SJSA1 (cell line): ENCODE measurements around the gene SCLT1. TPM values are rescaled to one million over a fixed set of nuclear protein-coding genes. Genes with fewer than 3 reads are reported as not detected.
"Not testable (repeated sequence)": the region's sequence is repeated elsewhere in the genome, so short reads cannot be mapped to it uniquely, and the experiment has no call there.

Source experiments
- DNase-seq, 2 experiments: peaks; one replicate each; pipeline ENCODE4 v3.0.0-alpha.2; 2015 to 2020; ENCODE audit warnings: low spot score in 2 of 2, low read depth in 1 of 2
- H3K27ac ChIP-seq: fragments of 250-450 bp; sonication (Bioruptor Pico); 2 replicates; pipeline ENCODE4 v1.5.1; 2020; ENCODE audit warnings: mild to moderate bottlenecking, moderate library complexity
- H3K27me3 ChIP-seq: fragments of 250-450 bp; sonication (Bioruptor Pico); replicated peaks from 2 replicates; pipeline ENCODE4 v1.5.1; 2020; ENCODE audit warnings: mild to moderate bottlenecking, moderate library complexity
- H3K36me3 ChIP-seq: fragments of 250-450 bp; sonication (Bioruptor Pico); 2 replicates; pipeline ENCODE4 v1.5.1; 2020; ENCODE audit warnings: mild to moderate bottlenecking
- H3K4me1 ChIP-seq: fragments of 250-450 bp; sonication (Bioruptor Pico); replicated peaks from 2 replicates; pipeline ENCODE4 v1.6.1; 2021; ENCODE audit warnings: mild to moderate bottlenecking
- H3K4me3 ChIP-seq: fragments of 250-450 bp; sonication (Bioruptor Pico); 2 replicates; pipeline ENCODE4 v1.5.1; 2020; ENCODE audit warnings: mild to moderate bottlenecking
- H3K9me3 ChIP-seq: fragments of 250-450 bp; sonication (Bioruptor Pico); replicated peaks from 2 replicates; pipeline ENCODE4 v1.5.1; 2020; ENCODE audit warnings: mild to moderate bottlenecking
- total RNA-seq: library from RNA; depleted of rRNA; stranded (reverse); fragments of >200 nt; shearing (Covaris generic); gene quantifications from 2 replicates; pipeline ENCODE4 v1.2.3, GENCODE V29; 2014; rRNA removed

Gene SCLT1
- total RNA-seq = 32.2 and 33.7 TPM in 2 replicates

GRCh38 chr4:129093191-129093920 is at the start of gene SCLT1:
SCLT1 (minus strand) TSS chr4:129093539; CDS start chr4:129093103, 436 bp downstream.
- H3K4me3 ChIP-seq = peak within 1 kb of the TSS; percentile 69
- H3K4me1 ChIP-seq = peaks cover 12% of the 10 kb centered on the region; the same call in 1 of the 2 replicates
- DNase-seq = peak; percentile 95 to 98

DNA sequence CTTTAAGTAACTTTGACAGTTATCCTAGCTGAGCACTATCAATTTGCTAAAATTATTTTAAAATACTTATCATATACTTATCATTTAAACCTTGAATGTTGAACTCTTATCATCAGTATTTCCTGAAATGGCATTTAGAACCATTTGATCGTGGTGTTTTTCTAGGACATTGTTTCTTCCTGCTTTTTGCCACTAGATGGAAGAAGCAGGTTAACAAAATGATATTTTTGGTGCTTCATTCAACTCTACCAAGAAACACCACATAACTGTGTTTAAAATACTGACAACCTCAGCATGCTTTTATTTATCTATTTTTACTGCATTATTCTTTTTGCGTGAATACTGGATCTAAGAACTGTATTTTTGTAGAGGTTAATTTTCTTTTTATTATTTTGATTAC is 47.2 kb upstream of the SCLT1 start:
- H3K36me3 ChIP-seq = no peaks in the 10 kb centered on the region
- no peaks in the 10 kb centered on the region for H3K9me3 ChIP-seq
- H3K27ac ChIP-seq = no peak overlapping the region
- H3K4me1 ChIP-seq = no peaks in the 10 kb centered on the region
- DNase-seq = no peak
- no peak overlapping the region for H3K4me3 ChIP-seq
- H3K27me3 ChIP-seq = peaks cover 10% of the 10 kb centered on the region; the same call in 1 of the 2 replicates

More at GRCh38 chr4:129093191-129093920, at the start of gene SCLT1:
- peak within 1 kb of the TSS; percentile 94 for H3K27ac ChIP-seq
- H3K36me3 ChIP-seq = peaks cover 14% of the 10 kb centered on the region
- H3K9me3 ChIP-seq = no peaks in the 10 kb centered on the region
- no peaks in the 10 kb centered on the region for H3K27me3 ChIP-seq

DNA sequence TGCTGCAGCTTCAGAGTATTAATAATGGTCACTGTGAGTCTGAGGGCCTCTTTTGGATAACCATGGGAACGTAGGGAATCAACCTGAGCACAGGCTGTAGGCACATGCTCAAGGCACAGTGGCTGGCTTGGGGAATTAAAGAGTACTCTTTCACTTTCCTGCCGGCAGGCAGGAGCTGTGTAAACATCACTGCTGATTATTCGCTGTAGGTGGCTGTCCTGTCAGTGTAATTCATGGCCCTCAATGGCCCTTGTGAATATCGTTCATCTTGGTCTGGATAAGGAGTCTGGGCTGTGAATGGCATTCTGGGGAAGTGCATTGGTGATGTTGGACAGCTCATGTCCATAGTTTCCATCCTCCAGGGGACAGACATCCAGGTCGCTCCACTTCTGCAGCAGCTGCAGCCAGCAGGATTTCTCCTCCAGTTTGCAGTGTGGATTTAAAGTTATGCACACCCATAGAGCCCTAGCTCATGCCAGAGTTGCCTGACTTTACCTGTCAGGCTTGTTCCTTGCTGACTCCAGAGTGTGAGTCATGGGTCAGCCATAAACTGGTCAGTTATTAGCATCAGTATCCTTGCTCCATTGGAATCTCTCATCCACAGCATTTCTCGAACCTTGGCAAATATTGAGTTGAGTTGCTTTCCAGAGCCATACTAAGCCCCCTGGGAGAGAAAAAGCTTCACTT is 45.6 kb upstream of the SCLT1 start:
- Histone ChIP-seq H3K27me3 (peaks cover 10% of the 10 kb centered on the region; the same call in 1 of the 2 replicates), H3K36me3 (no peaks in the 10 kb centered on the region), H3K9me3 (no peaks in the 10 kb centered on the region), H3K4me1 (no peaks in the 10 kb centered on the region), H3K4me3 (no peak overlapping the region), H3K27ac (no peak overlapping the region)
- no peak for DNase-seq

DNA sequence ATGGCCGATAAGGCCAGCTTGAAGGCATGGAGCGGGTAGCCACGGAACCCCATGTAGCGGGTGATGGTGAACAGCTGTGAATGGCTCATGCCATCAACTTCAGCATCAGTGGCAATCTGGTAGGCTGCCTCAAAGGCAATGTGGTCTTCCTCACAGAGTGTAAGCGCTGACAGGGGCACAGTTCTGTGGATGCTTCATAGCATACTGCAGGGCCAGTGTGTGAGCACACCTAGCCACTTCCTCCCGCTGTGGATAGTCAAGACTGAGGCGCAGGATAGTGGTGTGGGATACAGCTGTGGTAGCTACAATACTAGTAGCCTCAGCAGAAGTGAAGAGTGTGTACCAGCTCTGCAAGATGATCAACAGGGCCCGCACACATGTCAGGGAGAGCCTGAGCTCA is 43.1 kb upstream of the SCLT1 start:
- DNase-seq = no peak
- Histone ChIP-seq H3K36me3 (no peaks in the 10 kb centered on the region), H3K27ac (no peak overlapping the region), H3K4me3 (no peak overlapping the region), H3K9me3 (no peaks in the 10 kb centered on the region), H3K4me1 (no peaks in the 10 kb centered on the region), H3K27me3 (no peaks in the 10 kb centered on the region)

DNA sequence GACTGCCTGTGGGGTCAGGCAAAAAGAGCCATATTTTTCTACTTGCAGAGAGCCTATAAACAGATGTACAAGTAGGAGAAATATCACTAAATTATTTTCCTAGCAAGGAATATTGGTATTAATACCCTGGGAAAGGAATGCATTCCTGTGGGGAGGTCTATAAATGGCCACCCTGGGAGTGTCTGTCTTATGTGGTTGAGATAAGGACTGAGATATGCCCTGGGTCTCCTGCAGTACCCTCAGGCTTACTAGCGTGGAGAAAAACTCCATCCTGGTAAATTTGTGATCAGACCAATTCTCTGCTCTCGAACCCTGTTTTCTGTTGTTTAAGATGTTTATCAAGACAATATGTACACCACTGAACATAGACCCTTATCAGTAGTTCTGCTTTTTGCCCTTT is 38.0 kb upstream of the SCLT1 start:
- Histone ChIP-seq H3K36me3 (no peaks in the 10 kb centered on the region), H3K4me1 (no peaks in the 10 kb centered on the region), H3K9me3 (no peaks in the 10 kb centered on the region), H3K27me3 (no peaks in the 10 kb centered on the region), H3K4me3 (no peak overlapping the region), H3K27ac (no peak overlapping the region)
- no peak for DNase-seq

DNA sequence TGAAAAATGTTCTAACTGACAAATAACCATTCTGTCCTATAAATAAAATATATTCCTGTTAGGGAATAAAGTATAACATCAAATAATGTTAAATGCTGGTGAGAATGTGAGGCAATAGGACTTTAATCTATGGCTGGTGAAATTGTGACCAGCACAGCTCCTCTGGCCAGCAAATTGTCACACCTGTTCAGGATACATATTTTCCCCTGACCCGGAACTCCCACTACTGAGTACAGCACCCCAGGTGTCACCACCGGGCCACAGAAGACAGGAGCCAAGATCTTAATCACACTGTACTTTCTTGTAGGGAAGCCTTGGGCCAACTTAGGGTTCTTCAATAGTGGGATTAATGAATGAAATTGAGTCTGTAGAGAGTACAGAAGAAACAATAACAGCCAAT is 35.8 kb upstream of the SCLT1 start:
- Histone ChIP-seq H3K4me1 (no peaks in the 10 kb centered on the region), H3K9me3 (no peaks in the 10 kb centered on the region), H3K36me3 (no peaks in the 10 kb centered on the region), H3K4me3 (no peak overlapping the region), H3K27me3 (no peaks in the 10 kb centered on the region), H3K27ac (no peak overlapping the region)
- no peak for DNase-seq

DNA sequence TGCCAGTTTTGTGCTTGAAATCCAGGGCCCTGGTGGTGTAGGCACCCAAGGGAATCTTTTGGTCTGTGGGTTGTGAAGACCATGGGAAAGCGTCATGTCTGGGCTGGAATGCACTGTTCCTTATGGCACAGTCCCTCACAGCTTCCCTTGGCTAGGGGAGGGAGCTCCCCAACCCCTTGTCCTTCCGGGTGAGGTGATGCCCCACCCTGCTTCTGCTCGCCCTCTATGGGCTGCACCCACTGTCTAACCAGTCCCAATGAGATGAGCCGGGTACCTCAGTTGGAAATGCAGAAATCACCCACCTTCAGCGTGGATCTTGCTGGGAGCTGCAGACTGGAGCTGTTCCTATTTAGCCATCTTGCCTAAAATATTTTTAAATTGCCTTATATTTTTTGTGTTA is 33.3 kb upstream of the SCLT1 start:
- not testable (repeated sequence) for H3K4me3 ChIP-seq, H3K9me3 ChIP-seq, DNase-seq, H3K36me3 ChIP-seq, H3K4me1 ChIP-seq, H3K27me3 ChIP-seq, H3K27ac ChIP-seq

- Histone ChIP-seq H3K36me3 (no peaks in the 10 kb centered on the region), H3K27me3 (no peaks in the 10 kb centered on the region), H3K4me1 (no peaks in the 10 kb centered on the region), H3K9me3 (no peaks in the 10 kb centered on the region), H3K4me3 (no peak overlapping the region), H3K27ac (no peak overlapping the region)
- DNase-seq = no peak
Observed at GRCh38 chr4:129117705-129118104, 24.4 kb upstream of the SCLT1 start.

DNA sequence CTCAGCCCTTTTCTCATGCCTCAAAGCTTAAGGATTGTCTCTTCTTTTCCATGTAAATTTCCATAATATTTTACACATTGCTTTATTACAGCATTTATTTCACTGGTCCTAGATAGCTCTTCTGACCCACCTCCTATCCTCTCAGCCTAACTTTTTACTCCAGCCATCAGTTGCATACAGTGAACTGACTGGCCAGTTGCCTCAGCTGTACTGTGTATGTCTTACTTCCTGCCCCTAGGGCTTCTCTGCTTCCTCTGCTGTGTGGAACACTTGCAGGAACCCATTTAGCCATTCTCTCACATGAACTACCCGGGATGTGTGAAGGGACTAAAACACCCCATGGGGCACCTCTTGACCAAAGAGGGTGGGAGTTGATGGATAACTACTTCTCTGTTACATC is 20.6 kb upstream of the SCLT1 start:
- Histone ChIP-seq H3K36me3 (no peaks in the 10 kb centered on the region), H3K27ac (no peak overlapping the region), H3K9me3 (no peaks in the 10 kb centered on the region), H3K4me1 (no peaks in the 10 kb centered on the region), H3K27me3 (no peaks in the 10 kb centered on the region), H3K4me3 (no peak overlapping the region)
- DNase-seq = no peak

GRCh38 chr4:129113434-129113833 is 20.1 kb upstream of the SCLT1 start:
- Histone ChIP-seq H3K27me3 (no peaks in the 10 kb centered on the region), H3K4me3 (no peak overlapping the region), H3K9me3 (no peaks in the 10 kb centered on the region), H3K4me1 (no peaks in the 10 kb centered on the region), H3K27ac (no peak overlapping the region), H3K36me3 (no peaks in the 10 kb centered on the region)
- DNase-seq = no peak

DNA sequence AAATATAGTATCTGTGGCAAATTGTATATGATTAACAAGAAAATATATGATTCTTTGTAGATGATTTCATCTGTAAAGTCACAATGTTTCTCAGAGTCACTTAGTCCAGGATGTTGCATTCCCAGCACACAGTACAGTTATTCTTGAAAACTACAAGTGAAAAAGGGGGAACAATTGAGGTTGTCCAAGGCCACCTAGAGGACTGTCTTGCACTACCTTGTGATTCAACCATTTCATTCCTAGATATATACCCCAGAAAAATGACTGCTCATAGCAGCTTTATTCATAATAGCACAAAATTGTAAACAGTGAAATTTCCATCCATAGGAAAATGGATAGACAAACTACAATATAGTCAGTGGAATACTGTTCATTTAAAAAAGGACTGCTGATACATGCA is 18.6 kb upstream of the SCLT1 start:
- Histone ChIP-seq H3K9me3 (no peaks in the 10 kb centered on the region), H3K27me3 (no peaks in the 10 kb centered on the region), H3K4me1 (no peaks in the 10 kb centered on the region), H3K36me3 (no peaks in the 10 kb centered on the region), H3K27ac (no peak overlapping the region), H3K4me3 (no peak overlapping the region)
- no peak for DNase-seq

DNA sequence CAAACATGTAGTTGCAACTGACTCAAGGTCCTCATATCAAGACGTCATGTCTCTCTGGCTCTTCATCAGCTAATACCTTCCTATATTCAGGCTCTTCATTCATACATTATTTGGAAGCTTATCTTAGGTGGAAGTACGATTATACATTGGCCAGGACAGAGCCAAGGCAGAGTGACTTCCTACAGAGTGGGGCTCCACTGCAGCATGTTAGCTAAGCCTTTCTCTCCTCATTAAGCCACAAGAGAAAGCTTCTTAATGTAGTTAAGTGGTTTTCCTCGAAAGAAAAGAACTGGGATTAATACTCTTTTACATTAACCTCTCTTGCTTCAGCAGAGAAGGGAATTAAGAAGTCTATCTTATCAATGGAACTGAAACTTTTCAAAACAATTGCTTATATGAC is 17.6 kb upstream of the SCLT1 start:
- Histone ChIP-seq H3K4me1 (no peaks in the 10 kb centered on the region), H3K9me3 (no peaks in the 10 kb centered on the region), H3K27ac (no peak overlapping the region), H3K27me3 (no peaks in the 10 kb centered on the region), H3K36me3 (no peaks in the 10 kb centered on the region), H3K4me3 (no peak overlapping the region)
- DNase-seq = no peak

DNA sequence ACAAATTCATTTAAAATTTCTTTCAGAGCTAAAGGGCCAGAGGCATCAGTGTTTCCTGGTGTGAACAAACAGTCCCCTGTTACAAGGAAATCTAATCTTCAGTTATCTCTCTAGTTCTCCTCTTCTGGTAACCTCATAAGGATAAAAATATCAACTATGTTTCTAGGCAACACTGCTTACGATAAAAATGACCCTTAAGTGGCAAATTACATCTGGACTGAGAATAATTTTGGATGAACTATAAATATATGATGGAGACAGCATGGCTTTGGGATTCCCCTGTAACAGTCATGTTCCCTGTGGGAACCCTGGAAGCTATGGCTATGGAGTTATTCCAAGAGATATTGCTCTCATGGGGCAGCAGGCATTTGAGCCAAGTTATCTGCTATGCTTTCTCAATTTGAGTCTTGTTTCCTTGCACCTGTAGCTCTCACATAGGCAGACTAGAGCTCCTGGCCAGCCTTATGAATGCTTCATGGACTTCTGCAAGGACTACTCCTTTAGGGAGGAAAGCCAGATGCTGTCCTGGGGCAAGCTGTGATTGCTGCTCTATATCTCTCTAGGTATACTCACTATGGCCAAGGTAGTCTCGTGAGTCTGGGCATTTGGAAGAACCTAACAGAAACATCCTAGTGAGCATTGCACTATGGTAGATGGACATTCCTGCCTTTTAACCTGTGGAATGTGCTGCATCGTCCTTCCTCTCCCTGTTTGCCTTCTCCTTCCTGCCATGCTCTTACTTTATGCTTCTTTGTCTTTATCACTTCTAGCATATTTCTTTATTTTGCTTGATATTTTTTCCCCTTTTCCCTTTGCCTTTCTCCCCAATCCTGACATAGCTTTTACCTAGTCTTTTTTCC is 16.9 kb upstream of the SCLT1 start:
- H3K4me3 ChIP-seq = no peak overlapping the region
- no peak for DNase-seq
- H3K4me1 ChIP-seq = no peaks in the 10 kb centered on the region
- H3K9me3 ChIP-seq = no peaks in the 10 kb centered on the region
- no peaks in the 10 kb centered on the region for H3K27me3 ChIP-seq
- 0 out of 2 replicates have a peak, but pooled peaks cover 3% of the 10 kb centered on the region for H3K36me3 ChIP-seq
- H3K27ac ChIP-seq = no peak overlapping the region
